DMS114 treated with DMSO at 0.1 percent for 48 hours (cell line): ENCODE data around the gene ALG1.
"Not testable (repeated sequence)": the region's sequence is repeated elsewhere in the genome, so short reads cannot be mapped to it uniquely, and the experiment has no call there.

Experiments used
- DNase-seq: peaks from one replicate; lab custom pipeline; 2025; ENCODE audit not compliant: unreplicated experiment; lab: John Stamatoyannopoulos, UW

The ALG1 gene

DNA sequence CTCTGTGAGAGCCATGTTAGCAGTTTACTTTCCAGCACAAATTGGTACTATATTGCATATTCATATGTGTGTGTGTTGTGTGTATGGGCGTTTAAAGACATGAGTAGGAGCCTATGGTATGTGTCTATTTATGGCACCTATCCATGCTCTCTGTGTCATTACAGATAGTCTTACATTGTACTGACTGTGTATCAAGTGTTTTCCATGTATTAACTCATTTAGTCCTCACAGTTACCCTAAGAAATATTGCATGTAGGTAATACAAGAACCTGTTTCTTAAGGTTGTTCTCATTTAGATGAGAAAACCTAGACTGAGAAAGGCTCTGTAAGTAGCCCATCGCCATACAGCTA lies 1.6 kb downstream of the ALG1 start:
- DNase-seq = no peak

DNA sequence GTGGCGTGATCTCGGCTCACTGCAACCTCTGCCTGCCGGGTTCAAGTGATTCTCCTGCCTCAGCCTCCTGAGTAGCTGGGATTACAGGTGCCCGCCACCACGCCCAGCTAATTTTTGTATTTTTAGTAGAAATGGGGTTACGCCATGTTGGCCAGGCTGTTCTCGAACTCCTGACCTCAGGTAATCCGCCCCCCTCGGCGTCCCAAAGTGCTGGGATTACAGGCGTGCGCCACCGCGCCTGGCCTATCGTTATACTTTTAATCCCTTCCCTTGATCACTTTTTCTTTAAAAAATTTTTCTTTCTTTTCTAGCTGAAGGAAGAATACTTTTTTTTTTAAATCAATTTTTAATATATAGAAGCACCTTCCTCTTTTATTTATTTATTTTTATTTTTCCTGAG lies 2.1 kb downstream of the ALG1 start:
- not testable (repeated sequence) for DNase-seq

DNA sequence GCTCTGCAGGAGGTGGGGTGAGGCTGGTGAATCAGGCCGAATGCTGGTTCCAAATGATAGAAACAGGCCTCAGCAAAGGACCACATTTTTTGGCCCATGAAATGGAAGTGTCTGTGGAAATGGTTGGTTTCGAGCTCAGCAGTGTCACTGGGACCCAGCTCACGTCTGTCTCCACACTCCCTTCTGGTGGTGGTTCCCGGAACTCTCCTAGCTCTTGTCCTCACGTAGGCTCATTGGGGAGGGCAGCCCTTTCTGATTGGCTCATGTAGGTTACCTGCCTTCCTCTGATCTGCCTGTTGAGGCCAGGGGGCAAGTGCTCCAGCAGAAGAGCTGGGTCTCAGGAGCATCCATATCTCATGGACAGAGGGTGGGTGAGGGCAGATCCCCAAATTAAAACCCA lies 4.0 kb downstream of the ALG1 start:
- no peak for DNase-seq

DNA sequence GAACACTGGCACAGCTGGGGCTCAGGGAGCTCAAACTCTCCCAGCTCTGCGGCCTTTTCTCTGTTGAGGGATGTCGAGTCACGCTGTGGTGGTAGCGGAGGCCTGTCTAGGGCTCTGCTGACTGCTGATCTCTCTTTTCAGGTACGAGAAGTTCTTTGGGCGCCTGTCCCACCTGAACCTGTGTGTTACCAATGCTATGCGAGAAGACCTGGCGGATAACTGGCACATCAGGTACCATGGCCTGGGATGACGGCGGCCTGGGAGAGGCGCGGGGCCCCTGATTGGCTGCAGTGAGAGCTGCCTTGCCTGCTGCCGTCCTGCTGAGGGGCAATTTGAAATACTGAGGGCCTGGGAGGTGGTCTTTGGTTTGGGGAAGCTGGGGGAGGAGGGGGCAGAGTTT lies 5.7 kb downstream of the ALG1 start:
- DNase-seq = no peak

DNA sequence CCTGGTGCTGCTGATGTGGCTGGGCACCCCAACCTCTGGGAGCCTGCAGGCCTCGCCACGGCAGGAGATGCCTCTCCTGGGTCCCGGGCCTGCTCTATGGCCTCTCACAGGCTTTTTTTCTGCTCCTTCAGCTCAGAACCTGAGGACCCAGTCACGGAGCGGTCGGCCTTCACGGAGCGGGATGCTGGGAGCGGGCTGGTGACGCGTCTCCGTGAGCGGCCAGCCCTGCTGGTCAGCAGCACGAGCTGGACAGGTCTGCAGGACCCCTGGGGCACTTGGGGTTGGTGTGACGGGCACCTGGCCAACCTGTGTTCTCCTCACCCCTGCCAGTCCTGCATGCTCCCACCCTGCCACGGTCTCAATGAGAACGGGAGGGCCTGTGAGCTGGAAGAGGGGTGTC lies 7.0 kb downstream of the ALG1 start:
- DNase-seq = no peak

DNA sequence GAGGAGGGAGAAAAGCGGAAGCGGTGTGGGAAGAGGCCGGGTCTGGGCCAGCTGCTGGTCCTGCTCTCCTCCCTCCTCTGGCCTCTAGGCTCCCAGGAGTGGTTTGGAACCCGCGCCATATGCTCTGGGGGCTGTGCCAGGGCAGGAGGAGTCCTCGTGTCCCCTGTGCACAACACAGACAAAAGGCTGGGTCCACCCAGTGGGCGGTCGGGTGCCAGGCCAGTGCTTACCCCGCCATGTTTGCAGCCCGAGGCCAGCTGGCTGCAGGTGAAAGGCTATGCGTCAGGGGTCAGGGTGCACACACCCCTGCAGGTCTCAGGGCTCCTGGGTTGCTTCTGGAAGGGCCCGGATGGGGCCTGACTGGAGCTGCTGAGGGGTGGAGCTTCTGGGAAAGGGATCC lies 8.8 kb downstream of the ALG1 start:
- not testable (repeated sequence) for DNase-seq

DNA sequence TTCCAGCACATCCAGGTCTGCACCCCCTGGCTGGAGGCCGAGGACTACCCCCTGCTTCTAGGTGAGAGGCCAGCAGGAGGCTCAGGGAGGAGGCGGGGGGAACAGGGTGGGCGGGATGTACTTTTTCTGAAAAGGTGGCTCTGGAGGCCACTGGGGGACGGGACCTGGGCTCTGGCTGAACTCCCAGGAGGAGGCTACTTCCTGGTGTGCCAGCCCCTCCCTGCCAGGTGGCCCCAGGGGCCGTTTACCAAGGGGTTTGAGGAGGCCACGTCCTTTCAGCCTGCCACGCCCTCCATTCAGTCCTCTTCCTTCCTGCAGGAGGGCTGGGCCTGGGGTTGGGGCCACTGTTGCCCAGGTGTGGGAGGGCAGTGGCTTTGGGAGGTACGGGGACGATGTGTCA lies 9.4 kb downstream of the ALG1 start:
- DNase-seq = not testable (repeated sequence)

DNA sequence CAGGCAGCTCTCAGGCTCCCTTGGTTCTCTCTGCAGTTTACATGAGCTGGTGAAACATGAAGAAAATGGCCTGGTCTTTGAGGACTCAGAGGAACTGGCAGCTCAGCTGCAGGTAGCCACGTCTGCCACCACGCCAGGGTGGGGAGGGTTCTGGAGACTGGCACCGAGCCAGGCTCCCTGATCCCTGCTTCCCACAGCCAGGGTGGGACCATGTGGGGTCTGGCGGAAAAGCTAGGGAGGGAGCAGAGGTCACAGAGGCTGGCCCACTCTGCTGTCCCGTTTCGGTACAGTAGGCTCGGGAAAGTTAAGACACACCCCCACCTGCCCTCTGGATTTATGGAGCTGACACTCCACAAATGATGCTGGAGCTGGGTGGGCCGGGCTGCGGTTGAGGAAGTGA lies 12.0 kb downstream of the ALG1 start:
- DNase-seq = not testable (repeated sequence)

DNA sequence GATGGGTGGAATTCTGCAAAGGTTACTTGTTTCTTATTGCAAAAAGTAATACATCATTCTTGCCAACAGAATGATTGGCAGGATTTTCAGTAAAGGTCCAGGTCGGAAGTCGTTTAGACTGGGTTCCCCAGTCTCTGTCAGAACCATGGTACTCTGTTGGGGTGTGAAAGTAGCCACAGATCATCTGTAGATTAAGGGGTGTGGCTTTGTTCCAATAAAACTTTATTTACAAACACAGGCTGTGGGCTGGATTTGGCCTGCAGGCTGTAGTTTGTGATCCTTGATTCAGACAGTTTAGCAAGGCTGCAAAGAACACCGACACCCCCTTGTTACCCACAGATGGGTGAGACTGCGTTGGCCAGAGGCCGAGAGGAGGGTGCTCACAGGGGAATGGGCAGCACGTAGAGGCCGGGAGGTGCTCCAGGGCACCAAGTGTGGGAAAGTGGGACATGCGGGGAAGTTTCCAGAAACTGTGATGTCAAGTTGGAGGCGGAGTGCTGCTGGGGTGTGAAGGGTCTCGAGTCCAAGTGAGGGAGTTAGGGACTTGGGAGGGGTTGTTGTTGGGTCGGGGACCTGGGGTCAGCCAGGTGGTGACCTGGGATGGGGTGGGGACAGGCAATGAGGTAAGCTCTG lies 12.6 kb downstream of the ALG1 start:
- not testable (repeated sequence) for DNase-seq

DNA sequence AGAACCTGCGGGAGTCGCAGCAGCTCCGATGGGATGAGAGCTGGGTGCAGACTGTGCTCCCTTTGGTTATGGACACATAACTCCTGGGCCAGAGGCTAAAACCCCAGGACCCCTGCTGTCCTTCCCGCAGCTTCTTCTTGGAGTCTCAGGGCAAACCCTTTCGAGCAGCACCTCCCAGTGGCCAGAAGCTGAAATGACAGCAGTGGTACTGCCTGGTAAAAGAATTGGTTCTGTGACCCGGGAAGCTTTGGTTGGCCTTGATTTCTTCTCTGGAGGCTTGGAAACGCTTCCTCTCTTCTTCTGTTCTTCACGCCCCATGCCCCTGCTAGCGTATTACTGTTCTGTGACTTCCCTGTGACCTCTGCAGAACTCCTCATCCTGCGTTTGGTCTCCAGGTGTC lies 13.2 kb downstream of the ALG1 start:
- DNase-seq = peak; percentile 11

DNA sequence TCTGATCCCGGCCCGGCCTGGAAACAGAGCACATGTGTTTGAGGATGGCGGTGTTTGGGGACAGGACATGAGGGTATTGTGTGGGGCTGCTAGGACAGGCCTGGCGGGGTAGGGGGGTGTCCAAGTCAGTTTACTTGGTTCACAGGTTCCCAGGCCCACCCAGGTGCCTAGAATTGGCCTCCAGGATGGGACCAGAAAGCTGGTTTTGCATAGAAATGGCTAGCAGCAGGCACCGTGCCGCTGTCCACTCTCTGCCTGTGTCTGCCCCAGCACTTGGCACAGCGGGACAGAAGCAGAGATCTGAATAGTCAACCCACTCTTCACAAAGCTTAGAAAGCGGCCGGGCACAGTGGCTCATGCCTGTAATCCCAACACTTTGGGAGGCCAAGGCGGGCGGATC lies 14.1 kb downstream of the ALG1 start:
- DNase-seq = not testable (repeated sequence)

DNA sequence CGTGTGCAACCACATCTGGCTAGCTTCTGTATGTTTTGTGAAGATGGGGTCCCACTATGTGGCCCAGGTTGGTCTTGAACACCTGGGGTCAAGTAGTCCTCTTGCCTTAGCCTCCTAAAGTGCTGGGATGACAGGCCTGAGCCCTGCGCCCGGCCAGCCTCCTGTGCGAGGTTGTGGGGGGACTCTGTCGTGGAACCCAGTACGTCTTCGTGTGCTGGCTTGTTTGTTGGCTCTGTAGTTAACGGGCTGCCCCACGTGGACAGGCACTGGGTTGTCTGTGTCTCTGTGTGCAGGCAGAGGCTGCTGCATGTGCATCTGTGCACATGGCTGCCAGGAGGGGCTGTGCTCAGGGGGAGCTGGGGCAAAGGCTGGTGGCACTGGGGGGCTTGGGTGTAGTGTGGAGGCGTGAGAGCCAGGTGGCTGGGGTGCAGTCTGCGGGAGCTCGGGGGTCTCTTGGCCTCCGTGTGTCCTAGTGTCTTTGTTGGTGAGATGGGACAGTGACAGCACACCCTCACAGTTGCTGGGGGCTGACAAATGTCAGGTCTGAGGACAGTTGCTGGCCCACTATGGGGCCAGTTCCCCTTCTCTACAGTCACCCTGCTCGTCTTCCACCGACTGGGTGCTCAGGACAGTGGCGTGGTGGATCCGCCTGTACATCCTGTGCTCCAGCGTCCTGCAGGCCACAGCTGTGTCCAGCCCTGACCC lies 16.6 kb downstream of the ALG1 start:
- not testable (repeated sequence) for DNase-seq

DNA sequence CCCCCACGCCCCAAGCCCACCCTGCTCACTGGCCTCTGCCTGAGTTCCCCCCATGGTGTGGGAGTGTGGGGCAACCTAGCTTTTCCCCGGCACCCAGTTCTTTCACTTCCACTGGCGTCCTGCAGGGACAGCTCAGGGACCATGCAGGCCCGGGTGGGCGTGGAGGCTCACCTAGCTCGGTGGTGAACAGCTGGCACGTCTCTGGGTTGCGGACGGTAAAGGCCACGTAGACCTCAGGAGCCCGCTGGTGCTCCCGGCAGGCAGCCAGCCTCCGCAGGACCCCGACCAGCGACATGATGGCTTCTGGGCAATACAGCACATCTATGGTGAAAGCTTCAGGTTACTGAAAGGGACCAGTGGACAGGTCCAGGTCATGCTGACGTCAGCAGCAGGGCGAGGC lies 17.3 kb downstream of the ALG1 start:
- DNase-seq = not testable (repeated sequence)

DNA sequence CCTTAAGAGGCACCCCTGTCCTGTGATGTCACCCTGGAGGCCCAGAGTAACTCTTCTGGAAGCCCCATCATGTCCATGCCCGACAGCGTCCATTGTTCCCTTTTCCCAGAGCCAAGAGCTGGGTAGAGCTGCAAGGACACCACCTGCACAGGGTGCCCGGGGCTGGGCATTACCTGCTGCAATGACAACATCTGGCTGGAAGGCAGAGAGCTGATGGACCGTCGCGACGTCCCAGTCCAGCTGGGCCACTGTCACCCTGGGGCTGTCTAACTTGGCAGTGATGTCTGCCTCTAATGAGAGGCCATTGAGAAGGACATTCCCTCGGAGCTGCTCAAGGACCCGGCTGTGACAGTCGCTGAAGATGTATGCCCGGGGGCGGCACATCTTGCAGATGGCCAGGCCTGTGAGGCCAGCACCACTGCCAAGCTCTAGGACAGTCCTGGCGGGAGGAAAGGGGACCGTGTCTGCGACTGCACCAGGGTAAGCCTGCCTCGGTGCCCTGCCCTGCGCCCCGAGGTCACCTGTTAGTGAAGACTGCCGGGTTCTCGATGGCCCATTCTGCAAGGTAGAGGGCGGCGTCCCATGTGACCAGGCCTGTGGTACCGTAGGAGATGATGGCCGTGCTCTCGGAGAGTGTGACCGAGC lies 18.4 kb downstream of the ALG1 start:
- not testable (repeated sequence) for DNase-seq

DNA sequence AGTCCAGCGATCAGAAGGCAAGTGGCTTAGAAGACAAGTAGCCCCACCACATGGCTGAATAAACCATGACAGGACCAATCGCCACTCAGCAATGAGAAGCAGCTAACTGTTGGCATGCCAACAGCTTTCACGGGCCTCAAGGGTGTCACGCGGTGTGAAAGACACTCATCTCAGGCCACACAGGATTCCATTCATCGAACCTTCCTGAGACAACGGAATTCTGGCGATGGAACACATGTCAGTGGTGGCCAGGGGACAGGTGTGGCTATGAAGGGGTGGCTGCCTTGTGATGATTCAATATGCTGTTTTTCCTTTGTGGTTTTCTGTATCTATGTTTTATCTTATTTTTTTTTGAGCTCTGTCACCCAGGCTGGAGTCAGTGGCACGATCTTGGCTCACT lies 18.9 kb downstream of the ALG1 start:
- not testable (repeated sequence) for DNase-seq

DNA sequence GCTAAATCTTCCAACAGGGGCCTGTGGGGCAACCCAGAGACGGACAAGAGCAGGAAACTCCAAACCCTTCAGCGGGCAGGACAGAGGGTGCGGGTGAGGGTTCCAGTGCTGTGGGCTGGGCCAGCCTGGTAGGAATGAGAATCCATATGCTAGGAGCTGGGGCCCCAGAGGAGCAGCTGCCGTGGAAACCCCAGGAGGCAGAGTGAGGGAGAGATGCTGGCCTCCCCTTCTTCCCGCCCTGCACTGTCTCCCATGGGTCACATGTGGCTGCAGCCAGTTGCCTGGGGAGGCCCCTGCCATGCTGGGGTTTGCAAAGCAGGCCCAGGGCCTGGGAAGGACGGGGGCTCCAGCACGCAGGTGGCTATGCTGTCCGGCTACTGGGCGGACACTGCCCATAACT lies 21.4 kb downstream of the ALG1 start:
- DNase-seq = not testable (repeated sequence)

DNA sequence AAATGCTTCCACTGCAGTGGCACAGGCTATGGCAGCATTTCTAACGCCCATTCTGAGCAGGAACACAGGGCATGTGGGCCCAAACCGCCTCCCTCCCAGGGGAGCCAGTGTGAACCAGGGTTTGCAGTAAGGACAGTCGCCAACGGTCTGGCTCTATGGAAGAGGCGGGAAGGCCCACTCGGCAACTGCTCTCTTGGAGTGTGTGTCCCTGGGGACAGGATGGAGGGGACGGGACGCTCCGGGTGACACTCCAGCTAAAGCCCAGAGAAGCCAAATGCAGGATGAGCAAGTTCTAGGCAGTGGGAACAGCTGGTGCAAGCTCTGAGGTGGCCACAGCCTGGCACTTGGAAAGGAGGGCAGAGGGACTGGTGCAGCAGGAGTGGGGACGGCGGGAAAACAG lies 22.1 kb downstream of the ALG1 start:
- not testable (repeated sequence) for DNase-seq

DNA sequence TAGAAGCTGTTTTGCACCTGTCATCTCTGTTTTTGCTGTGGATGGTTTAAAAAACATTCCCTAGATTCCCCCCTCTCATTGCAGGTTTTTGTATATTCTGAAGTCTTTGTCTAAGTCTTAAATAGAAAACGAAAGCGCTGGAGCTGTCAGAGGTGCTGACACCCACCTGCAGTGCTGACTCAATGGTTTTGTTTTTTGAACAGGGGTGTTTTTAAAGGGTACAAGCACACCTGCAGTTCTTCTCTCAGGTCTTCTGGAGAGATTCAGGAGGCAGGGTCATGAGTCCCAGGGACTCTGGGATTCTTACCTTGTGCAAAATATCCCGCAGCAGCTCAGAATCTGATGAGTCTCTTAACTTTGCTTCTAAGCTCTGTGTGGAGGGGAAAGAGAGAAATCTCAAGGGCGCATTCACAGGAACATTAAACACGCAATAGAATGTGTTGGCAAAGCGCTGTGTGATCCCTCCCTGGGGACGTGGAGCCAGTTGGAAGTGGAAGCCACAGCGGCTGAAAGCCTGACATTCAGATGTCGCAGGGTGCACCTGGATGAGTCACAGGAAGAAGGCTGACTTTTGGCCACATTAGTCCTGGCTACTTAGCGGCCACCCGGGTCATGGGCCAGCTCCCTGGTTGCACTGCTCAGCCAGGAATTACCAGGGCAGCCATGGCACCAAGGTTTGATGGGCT lies 23.6 kb downstream of the ALG1 start:
- not testable (repeated sequence) for DNase-seq

DNA sequence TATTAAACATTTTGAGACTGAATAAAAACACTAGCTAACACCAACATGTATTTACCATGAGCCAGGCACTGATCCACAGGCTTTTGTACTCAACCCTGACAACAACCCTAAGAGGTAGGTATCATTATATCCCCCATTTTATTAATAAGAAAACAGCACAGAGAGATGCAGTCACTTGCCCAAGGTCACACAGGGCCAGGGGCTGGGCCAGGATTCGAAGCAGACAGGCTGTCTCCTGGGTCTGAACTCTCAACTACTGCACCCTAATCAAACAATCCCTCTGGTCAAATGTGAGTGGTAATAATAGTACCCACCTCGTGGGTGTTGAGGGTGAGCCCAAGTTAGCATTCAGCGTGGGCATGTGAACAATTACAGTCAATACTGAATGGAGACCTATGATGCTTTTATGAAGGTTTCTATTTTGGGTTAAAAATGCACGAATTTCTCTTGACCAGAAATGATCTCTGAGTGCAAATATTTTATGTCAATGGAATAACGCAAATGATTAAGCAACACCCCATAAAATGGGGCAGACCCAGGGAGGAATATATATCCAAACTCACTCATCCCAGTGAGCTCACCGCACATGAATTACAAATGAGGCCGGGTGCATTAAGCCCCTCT lies 24.9 kb downstream of the ALG1 start:
- DNase-seq = not testable (repeated sequence)

DNA sequence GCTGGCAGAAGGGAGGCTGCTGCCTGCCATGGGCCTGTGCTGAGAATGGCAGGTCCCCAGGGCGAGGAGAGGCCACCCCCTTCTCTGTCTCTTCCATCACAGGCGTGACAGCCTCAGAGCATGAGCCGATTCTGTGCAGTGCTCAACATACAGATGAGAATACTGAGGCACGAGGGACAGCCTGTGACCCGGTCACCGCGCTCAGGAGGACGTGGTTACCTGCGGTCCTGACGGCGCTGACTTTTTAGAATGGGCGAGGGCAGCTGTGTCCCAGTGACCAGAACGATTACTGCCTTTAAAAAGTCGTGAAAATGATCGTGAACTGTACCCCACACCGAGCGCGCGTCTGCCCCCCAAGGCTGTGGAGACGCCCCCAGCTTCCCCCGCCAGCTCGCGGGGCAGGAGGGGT lies 25.4 kb downstream of the ALG1 start:
- not testable (repeated sequence) for DNase-seq

DNA sequence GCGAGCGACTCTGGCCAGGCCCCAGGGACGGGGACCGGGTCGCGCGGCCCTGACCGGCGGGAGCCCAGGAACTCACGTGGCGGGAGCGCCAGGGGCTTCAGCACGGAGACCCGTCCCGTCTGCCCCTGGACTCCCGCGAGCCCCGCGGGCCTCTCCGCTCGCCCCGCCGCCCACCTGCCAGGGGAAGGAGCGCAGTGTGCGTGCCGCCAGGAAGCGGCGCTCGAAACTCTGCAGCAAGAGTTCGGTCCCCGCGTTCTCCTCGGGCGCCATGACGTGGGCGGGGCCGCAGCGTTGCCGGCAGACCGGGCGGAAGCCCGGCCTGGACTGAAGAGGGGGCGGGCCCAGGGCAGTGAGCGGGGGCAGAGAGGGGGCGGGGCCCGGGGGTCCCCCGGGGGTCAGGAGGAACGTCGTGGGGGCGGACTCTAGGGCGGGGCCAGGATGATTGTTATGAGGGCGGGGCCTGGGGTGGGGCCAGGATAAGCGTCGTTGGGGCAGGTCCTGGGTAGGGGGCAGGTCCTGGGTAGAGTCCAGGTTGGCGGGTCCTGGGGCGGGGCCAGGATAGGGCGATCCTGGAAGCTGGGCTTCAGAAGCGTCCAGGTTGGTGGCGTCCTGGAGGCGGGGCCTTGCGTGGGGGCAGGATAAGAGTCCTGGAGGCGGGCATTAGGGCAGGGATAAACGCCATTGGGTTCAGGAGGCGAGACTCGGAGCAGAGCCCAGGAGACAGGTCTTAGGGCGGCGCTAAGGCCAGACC lies 26.0 kb downstream of the ALG1 start, which contains the start of gene EEF2KMT:
TSS of gene EEF2KMT (minus strand) at position 326 of the 751 bp plus-strand sequence. CDS start at position 270, 56 bp downstream.
- DNase-seq = peak; percentile 92
